ENCODE data around the gene TEKT5.
"Not testable (repeated sequence)": the region's sequence is repeated elsewhere in the genome, so short reads cannot be mapped to it uniquely, and the experiment has no call there.

Gene TEKT5

GRCh38 chr16:10685709-10686108, 9.0 kb downstream of the TEKT5 start:
- no peak for DNase-seq (ENCODE audit: low read depth, low spot score)

DNA sequence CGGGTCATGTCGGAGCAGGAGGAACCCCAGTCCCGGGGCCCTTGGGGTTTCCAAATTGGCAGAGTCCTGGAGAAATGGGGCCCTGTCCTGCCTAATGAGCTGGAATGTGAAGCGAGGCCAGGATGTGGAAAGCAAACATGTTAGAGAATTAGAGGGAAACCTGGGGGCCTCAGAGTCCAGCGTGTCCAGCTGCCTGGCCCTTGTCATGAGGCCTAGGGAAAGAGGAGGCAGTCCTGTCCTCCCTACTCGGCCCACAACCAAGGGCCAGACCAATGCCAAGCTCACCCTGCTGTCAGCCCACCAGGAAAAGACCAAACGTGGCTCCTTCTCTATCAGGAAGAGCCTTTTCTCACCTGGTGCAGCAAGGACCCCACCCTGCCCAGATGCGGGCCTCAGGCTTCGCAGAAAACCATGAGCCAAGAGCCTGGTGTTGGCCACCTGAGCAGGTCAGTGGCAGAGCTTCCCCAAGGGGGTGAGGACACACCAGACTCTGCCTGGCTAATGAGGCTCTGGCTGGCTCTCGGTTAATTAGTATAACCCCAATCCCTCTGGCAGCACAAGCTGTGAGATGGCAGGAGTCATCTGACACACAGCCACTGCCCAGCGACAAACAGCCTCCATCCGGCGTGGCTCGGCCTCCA, 10.1 kb downstream of the TEKT5 start:
- DNase-seq (ENCODE audit: low read depth, low spot score) = no peak

DNA sequence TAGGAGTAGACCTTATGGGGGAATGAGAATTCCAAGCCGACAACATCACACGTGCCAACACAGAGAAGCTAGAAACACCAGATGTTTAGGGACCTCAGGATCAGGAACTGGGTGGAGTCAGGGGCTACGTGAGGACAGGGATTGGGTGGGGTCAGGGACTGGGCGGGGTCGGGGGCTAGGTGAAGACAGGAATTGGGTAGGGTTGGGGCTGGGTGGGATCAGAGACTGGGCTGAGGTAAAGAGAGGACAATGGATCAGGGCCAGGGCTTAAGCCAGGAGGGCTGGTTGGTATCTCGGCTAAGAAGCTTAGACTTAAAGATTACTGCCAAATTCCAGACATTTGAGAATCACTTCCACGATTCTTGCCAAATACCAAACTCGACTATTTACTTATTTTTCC, 11.6 kb downstream of the TEKT5 start:
- DNase-seq (ENCODE audit: low read depth, low spot score) = no peak

DNA sequence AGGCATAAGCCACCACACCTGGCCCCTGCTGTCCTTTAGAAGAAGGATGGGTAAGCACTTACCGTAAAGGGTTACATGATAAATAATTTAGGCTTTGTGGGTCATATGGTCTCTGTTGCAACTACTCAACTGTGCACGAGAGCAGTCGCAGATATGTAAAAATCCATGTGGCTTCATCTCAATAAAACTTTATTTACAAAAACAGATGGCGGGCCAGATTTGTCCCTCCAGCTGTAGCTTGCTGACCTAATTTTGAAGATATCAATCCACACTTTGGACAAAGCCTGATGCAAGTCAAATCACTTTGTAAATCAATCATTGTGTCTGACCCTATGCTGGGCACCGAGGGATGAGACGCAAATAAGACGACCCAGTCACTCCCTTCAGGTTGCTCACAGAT, 12.1 kb downstream of the TEKT5 start:
- DNase-seq (ENCODE audit: low read depth, low spot score) = no peak

DNA sequence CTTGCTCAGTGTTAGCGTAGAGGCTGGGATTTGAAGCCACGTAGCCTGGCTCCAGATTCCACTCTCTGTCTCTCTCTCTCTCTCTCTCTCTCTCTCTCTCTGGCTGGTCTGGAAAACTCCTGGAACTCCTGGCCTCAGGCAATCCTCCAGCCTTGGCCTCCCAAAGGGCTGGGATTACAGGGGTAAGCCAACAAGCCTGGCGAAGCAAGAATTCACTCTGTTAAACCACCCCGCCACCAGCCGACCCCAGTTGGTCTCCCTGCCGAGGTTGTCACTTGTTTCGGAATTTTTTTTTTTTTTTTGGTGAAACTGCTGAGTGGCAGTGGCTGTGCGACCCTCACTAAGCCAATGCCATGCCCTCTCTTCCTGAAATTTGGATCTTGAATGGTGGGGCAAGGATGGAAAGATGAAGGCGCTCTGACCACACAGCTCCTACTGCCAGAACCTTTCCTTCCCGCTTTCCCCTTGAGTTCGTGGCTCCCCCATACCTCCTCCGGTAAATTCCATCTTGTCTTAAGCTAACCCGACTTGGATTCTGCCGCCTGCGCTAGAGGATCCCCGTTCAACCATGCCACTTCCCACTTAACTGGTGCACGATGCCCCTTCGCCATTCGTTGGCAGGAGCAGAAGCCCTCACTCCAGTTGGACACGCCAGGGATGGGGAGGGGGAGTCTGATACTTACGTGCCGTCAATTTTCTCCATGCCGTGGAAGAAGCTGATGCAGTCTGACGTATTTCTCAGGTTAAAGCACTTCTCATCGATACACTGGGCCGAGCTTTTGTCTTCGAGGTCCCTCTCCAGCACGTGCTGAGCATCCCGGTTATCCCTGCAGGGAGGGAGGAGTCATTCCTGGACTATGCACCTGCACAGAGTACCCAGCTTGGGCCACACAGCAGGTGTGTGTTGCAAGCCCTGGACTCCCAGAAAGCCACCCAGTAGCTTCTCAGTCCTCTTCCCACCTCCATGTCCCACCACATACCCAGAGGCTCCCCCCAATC, 13.1 kb downstream of the TEKT5 start:
- DNase-seq (ENCODE audit: low read depth, low spot score) = no peak

GRCh38 chr16:10679921-10680320, 14.8 kb downstream of the TEKT5 start:
- DNase-seq (ENCODE audit: low read depth, low spot score) = no peak

DNA sequence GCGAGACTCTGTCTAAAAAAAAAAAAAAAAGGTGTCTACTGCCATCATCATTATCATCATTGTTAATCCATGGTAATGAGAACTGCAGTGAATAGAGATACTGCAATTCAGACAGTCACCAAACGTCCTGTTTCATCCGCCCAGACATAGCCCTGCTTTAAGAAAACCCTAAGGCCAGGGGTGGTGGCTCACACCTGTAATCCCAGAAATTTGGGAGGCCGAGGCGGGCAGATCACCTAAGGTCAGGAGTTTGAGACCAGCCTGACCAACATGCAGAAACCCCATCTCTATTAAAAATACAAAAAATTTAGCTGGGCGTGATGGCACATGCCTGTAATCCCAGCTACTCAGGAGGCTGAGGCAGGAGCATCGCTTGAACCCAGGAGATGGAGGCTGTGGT, 15.3 kb downstream of the TEKT5 start:
- DNase-seq (ENCODE audit: low read depth, low spot score) = not testable (repeated sequence)

GRCh38 chr16:10678655-10679054, 16.1 kb downstream of the TEKT5 start:
- DNase-seq (ENCODE audit: low read depth, low spot score) = no peak

GRCh38 chr16:10676284-10676683, 18.4 kb downstream of the TEKT5 start:
- no peak for DNase-seq (ENCODE audit: low read depth, low spot score)

DNA sequence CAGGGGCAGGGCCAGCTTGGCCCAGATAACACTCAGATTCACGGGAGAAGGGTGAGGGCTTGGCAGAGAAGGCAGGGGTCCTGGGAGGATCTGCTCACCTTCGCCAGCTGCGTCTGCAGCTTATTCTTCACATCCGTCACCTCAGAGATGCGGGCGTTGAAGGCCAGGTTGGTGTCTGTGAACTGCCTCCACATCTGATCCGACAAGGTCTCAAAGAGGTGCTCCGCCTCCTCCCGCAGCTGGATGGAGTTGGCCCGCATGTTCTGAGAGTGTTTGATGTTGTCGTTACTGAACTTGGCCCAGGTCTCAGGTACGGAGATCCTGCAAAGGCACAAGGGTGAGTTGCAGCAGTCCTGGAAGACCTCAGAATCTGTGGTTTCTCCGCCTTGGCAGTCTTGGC, 18.9 kb downstream of the TEKT5 start:
- no peak for DNase-seq (ENCODE audit: low read depth, low spot score)

DNA sequence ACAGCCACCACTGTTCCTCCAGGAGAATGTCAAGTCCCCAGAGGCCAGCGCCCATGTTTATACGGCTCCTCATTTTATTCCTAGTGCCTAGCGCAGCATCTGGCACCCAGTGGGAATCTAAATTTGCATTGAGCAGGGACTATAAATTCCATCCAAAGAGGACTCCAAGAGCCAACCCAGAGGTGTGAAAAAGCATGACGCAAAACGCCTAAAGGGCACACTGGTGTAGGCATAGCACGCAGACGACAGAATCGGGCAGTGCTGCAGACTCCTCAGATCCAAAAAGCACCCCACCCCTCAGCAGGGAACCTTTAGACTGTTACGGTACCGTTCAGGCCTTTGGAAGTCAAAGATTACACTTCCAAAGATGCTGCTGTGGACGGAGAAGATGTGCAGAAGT, 19.5 kb downstream of the TEKT5 start:
- no peak for DNase-seq (ENCODE audit: low read depth, low spot score)

DNA sequence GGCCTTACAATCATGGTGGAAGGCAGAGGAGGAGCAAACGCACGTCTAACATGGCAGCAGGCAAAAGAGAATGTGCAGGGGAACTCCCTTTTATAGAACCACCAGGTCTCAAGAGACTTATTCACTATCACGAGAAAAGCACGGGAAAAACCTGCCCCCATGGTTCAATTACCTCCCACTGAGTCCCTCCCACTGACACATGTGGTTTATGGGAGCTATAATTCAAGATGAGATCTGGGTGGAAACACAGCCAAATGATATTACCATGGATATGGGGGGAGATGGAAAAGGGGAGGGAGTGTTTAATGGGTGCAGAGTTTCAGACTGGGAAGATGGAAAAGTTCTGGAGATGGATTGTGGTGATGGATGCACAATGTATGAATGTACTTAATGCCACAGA, 23.0 kb downstream of the TEKT5 start:
- DNase-seq (ENCODE audit: low read depth, low spot score) = no peak

DNA sequence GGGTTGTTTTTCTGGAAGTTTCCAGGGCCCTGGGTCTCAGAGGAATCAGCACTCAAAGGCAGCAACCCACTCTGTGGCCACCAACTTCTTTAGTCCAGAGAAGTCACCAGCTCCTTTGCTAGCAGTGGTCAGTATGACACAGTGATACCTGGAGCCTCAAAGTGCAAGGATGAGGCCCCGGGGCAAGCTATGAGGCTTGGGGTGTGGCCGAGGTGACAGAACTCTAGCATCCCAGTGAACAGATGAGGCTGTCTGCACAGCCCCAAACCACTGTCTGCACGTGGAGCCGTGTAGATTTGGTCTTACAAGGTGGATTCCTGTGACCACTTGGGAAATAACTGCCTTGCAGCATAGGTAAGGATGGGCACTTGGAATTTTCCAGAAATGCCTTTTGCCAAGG, 24.9 kb downstream of the TEKT5 start:
- DNase-seq (ENCODE audit: low read depth, low spot score) = no peak

DNA sequence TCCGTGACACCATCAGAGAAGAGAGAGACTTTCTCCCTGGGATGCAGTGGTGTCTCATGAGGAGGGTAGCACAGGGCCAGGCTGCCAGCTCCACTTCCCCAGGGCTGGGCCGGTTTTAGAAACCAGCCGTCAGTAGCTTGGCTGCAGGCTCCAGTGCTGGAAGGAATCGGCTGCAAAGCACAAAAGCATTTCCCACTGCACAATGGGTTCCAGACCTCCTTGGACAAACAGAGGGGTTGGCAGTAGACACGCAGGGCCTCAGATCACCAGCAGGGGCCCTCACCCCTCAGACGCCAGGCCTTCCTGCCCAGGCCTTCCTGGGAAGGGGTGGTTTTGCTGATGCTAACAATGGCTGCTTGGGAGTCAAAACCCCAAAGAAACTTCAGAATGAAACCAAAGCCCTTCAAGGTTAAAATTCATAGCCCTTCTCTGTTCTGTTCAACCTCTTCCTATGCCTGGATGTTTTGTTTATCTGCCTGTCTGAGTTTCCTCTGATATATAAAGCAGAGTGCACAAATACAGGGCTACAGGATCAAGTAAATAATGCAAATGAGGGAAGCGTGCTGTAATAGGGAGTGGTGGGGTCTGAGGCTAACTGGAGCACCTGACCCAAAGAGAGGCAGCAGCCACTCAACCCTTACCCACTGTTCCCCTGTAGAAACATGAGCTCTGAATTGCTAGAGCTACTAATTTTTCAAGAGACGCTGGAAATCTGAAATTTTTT, 26.2 kb downstream of the TEKT5 start:
- no peak for DNase-seq (ENCODE audit: low read depth, low spot score)

DNA sequence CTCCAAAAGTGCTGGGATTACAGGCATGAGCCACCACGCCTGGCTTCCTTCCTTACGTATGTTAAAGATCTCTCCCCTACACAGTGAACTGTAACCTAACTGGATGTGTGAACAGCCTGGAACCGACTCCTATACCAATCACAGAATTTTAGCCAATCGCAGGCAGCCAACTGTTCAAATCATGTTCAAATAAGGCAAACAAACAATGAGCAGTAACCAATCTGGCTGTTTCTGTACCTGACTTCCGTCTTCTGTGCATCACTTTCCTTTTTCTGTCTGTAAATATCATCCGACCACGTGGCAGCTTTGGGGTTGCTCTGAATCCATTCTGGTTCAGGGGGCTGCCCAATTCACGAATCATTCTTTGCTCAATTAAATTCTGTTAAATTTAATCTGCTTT, 27.5 kb downstream of the TEKT5 start:
- DNase-seq (ENCODE audit: low read depth, low spot score) = no peak

- no peak for DNase-seq (ENCODE audit: low read depth, low spot score)
Observed at GRCh38 chr16:10666291-10666690, 28.4 kb downstream of the TEKT5 start.

DNA sequence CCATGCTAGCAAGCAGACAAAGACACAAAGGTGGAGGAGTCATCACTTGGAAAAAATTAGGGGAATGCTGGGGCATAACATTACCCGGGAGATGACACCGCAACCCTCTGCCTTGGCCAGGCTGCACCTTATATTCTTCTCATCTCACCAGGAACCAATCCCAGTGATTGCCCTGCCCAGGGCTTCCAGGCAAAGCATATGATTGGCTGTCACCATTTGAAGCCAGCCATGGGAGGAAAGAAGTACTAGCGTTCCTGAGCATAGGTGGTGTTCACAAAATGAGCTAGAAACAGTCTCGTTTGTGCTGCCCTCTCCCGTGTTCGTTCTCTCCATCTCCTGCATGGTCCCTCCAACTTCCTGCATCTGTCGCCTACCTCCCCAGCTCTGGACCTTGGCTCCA, 29.6 kb downstream of the TEKT5 start:
- DNase-seq (ENCODE audit: low read depth, low spot score) = no peak

- DNase-seq (ENCODE audit: low read depth, low spot score) = no peak
Observed at GRCh38 chr16:10664720-10665126, 30.0 kb downstream of the TEKT5 start.

GRCh38 chr16:10663744-10664143, 31.0 kb downstream of the TEKT5 start:
- no peak for DNase-seq (ENCODE audit: low read depth, low spot score)

DNA sequence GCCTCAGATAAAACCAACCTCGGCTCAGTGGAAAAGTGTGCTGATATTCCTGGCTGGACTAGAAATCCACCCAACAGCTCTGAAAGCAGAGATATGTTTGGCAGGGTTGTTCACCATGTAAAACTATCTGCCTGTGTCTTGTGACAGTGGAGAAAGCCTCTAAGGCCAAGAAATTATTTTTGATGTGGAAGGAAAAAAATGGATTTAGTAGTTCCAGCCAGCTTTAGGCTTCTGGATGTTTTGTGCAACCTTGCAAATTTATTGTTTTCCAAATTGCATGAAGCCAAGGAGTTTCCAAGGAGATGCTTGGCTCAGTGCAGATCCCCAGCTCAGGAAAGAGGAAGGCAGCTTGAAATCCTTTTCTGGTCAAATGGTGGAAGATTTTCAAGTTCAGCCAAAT, 31.6 kb downstream of the TEKT5 start:
- DNase-seq (ENCODE audit: low read depth, low spot score) = no peak

DNA sequence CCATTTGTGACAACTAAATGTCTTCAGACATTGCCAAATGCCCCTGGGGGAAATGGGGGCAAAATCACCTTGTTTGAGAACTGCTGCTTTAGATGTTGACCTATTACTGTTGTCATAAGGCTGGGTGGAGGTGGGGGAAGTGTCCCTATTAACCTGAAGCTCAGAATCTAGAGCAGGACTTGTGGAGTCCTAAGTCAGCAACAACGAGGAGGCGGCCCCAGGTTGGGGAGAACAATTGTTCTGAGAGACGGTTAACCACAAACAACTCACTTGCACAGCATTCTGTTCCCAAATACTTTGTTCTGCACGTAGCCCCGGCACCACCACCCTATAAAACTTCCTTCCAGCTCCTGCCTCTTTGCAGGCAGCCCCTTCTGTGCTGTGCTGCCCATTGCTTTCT, 32.5 kb downstream of the TEKT5 start:
- no peak for DNase-seq (ENCODE audit: low read depth, low spot score)

- DNase-seq (ENCODE audit: low read depth, low spot score) = no peak
Observed at GRCh38 chr16:10661737-10662136, 33.0 kb downstream of the TEKT5 start.

Measured in activated CD4-positive, CD25-positive, alpha-beta regulatory T cell treated with anti-CD3 and anti-CD28 coated beads, Interleukin-2, amount 50 U/mL, for 16 hours (primary cell).